ENCODE measurements around the gene CD33.

The CD33 gene

GRCh38 chr19:51256155-51256625 is 31.3 kb downstream of the CD33 start:
- H3K27ac ChIP-seq, result no peak overlapping the region
- no peak for DNase-seq (ENCODE audit: low read depth, low spot score)

GRCh38 chr19:51257471-51257870 is 32.6 kb downstream of the CD33 start:
- no peak for DNase-seq (ENCODE audit: low read depth, low spot score)
- no peak overlapping the region for H3K27ac ChIP-seq

GRCh38 chr19:51258165-51259160 is 33.6 kb downstream of the CD33 start:
- H3K27ac ChIP-seq, result no peak overlapping the region
- DNase-seq (ENCODE audit: low read depth, low spot score), result no peak

GRCh38 chr19:51259348-51260245 is 34.7 kb downstream of the CD33 start:
- no peak for DNase-seq (ENCODE audit: low read depth, low spot score)
- no peak overlapping the region for H3K27ac ChIP-seq

DNA sequence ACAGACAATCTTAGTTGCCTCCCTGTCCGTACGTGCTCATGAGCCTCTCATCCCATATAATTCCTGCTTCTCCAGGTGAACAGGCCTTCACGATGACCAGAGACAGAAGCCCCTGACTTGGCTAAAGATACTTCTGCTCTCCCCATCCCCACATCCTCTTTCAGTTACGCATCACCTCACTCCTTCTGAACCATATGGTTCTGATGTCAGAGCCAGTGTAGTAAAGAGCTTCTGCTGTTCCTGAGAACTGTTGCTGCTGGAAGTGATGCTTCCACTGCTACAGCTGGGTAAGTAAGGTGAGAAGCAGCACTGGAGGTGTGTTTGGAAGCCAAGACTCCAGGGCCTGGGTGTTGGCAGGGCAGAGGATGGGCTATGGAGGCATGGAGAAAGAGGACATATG is 38.9 kb downstream of the CD33 start:
- no peak for DNase-seq (ENCODE audit: low read depth, low spot score)
- no peak overlapping the region for H3K27ac ChIP-seq

DNA sequence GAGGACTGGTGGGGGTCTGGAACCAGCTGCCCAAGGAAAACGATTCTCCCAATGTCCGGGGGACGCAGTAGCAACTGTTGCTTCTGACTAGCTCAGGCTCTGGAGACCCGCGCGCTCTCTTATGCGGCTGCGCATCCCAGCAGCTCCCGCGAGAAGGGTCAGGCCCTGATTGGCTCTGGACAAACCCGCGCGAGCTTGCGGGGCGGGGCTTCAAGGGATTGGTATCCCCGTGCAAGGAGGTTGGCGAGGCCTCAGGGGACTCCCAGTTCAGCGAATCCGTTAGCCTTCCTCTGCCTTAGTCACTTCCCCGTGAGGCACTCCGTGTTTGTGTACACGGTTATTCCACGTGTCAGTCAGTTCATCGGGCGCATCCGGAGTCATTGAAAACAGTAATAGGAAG is 46.2 kb downstream of the CD33 start:
- H3K27ac ChIP-seq, result no peak overlapping the region
- no peak for DNase-seq (ENCODE audit: low read depth, low spot score)

- no peak overlapping the region for H3K27ac ChIP-seq
- no peak for DNase-seq (ENCODE audit: low read depth, low spot score)
These were observed 47.4 kb downstream of the CD33 start for GRCh38 chr19:51272183-51272810.

GRCh38 chr19:51274049-51274770 is 49.3 kb downstream of the CD33 start:
- DNase-seq (ENCODE audit: low read depth, low spot score), result no peak
- no peak overlapping the region for H3K27ac ChIP-seq

- no peak for DNase-seq (ENCODE audit: low read depth, low spot score)
- H3K27ac ChIP-seq, result no peak overlapping the region
These were observed 52.2 kb downstream of the CD33 start for GRCh38 chr19:51277112-51277511.

DNA sequence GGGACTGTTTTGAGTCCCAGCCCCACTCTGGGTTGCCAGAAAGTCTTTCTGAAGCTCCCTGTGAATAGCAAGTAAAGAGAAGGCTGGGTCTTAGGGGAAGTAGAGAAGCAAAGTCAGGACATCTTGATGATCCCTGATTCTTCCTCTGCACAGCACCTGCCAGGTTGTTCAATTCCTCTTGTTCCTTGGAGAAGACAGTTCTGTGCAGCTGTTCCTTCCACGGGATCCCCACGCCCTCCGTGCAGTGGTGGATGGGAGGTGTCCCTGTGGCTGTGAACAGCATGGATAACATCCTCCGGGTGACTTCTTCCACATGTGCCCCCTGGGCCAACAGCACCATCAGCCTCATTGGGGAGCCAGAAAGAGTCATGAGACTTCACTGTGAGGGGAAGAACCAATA is 57.5 kb downstream of the CD33 start:
- no peak overlapping the region for H3K27ac ChIP-seq
- DNase-seq (ENCODE audit: low read depth, low spot score), result no peak

DNA sequence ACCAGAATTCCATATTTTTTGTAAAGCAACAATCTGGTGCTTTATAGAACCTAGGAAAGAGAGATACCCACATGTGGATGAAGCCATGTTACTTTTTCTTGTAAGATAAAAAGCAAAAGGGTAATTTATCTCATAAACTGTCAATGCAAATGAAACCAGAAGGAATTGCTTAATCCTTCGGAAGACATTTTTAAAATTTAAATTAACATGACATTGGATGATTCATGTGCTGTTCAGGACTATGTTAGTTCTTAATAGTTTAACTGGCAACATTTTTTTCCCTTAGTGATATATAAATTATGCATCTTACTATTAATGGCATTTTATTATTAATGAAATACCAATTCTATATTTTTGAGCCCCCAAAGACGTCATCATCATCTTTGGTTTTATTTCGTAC is 60.8 kb downstream of the CD33 start:
- DNase-seq (ENCODE audit: low read depth, low spot score), result no peak
- no peak overlapping the region for H3K27ac ChIP-seq
